HG03558 (cell line): ENCODE results near the gene SEMA3F.

Experiments
- ATAC-seq: cut with Tn5 transposase; IDR thresholded peaks from one replicate; pipeline ENCODE4 v1.9.1; 2021; ENCODE audit warnings: moderate number of reproducible peaks; ENCODE audit not compliant: unreplicated experiment; ENCODE audit errors: extremely low read depth

The SEMA3F gene

GRCh38 chr3:50168791-50169190 lies 13.7 kb downstream of the SEMA3F start:
- ATAC-seq = no peak

- ATAC-seq = no peak
Observed at GRCh38 chr3:50169232-50169832, 14.2 kb downstream of the SEMA3F start.

GRCh38 chr3:50169858-50170257 lies 14.7 kb downstream of the SEMA3F start:
- no peak for ATAC-seq

GRCh38 chr3:50170689-50171088 lies 15.6 kb downstream of the SEMA3F start:
- no peak for ATAC-seq

- no peak for ATAC-seq
Observed at GRCh38 chr3:50171540-50172301, 16.6 kb downstream of the SEMA3F start.

GRCh38 chr3:50172626-50173220 lies 17.6 kb downstream of the SEMA3F start:
- no peak for ATAC-seq

- ATAC-seq = no peak
Observed at GRCh38 chr3:50173685-50174516, 18.8 kb downstream of the SEMA3F start.

GRCh38 chr3:50174517-50174895 lies 19.4 kb downstream of the SEMA3F start:
- ATAC-seq = no peak

GRCh38 chr3:50174947-50175524 lies 19.9 kb downstream of the SEMA3F start:
- no peak for ATAC-seq

GRCh38 chr3:50177346-50177745 lies 22.2 kb downstream of the SEMA3F start:
- no peak for ATAC-seq

- no peak for ATAC-seq
Observed at GRCh38 chr3:50179710-50180109, 24.6 kb downstream of the SEMA3F start.

- no peak for ATAC-seq
Observed at GRCh38 chr3:50181985-50182384, 26.9 kb downstream of the SEMA3F start.

GRCh38 chr3:50182533-50183099 lies 27.5 kb downstream of the SEMA3F start:
- no peak for ATAC-seq

GRCh38 chr3:50183755-50184154 lies 28.6 kb downstream of the SEMA3F start:
- no peak for ATAC-seq

- no peak for ATAC-seq
Observed at GRCh38 chr3:50184242-50184978, 29.3 kb downstream of the SEMA3F start.

GRCh38 chr3:50185230-50185629 lies 30.1 kb downstream of the SEMA3F start:
- no peak for ATAC-seq

GRCh38 chr3:50186096-50186495 lies 31.0 kb downstream of the SEMA3F start:
- ATAC-seq = no peak

- no peak for ATAC-seq
Observed at GRCh38 chr3:50187750-50188149, 32.6 kb downstream of the SEMA3F start.

GRCh38 chr3:50189274-50189673 lies 34.1 kb downstream of the SEMA3F start:
- no peak for ATAC-seq
